ENCODE data around the gene C2.

The C2 gene

GRCh38 chr6:31968326-31968725 is 40.8 kb downstream of the C2 start (continued):
- TF ChIP-seq PATZ1 (CRISPR knock-in tag; IDR thresholded peaks at IDR 0.05; ENCODE audit: borderline replicate concordance) (no peak), POU6F1 (CRISPR knock-in tag; IDR thresholded peaks at IDR 0.05; ENCODE audit: borderline replicate concordance, low read depth) (no peak)

DNA sequence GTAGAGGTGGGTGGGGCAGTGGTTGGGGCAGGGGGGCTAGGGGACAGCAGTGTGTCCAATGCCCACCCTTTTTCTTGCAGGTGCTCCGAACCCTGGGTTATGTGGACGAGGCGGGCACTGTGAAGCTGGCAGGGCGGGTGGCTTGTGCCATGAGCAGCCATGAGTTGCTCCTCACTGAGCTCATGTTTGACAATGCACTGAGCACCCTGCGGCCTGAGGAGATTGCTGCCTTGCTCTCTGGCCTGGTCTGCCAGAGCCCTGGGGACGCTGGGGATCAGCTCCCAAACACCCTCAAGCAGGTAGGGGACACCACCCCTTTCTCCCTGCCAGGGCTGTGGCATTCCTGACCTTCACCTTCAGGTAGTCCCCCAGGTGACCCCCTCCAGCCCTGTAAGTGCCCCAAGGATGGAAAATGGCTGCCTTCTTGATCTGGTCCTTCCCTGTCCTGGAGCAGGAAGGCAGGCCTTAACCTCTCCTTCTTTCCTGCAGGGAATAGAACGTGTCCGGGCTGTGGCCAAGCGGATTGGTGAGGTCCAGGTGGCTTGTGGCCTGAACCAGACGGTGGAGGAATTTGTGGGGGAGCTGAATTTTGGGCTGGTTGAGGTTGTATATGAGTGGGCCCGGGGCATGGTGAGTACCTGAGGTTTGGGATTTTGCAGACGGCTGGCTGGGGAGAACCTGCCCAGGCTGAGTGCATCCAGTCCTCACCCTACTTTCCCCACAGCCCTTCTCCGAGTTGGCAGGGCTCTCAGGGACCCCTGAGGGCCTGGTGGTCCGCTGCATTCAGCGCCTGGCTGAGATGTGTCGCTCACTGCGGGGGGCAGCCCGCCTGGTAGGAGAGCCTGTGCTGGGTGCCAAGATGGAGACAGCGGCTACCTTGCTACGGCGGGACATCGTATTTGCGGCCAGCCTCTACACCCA is 41.5 kb downstream of the C2 start:
- no peak for ATAC-seq
- TF ChIP-seq ZNF70 (CRISPR knock-in tag; IDR thresholded peaks at IDR 0.05) (no peak), POU6F1 (CRISPR knock-in tag; IDR thresholded peaks at IDR 0.05; ENCODE audit: borderline replicate concordance, low read depth) (no peak), CSDC2 (CRISPR knock-in tag; IDR thresholded peaks at IDR 0.05) (no peak), ARNTL (CRISPR knock-in tag; IDR thresholded peaks at IDR 0.05; ENCODE audit: borderline replicate concordance, low read depth) (no peak), BACH2 (CRISPR knock-in tag; IDR thresholded peaks at IDR 0.05; ENCODE audit: borderline replicate concordance) (no peak), TCF4 (CRISPR knock-in tag; IDR thresholded peaks at IDR 0.05; ENCODE audit: borderline replicate concordance) (no peak), ZNF8 (CRISPR knock-in tag; IDR thresholded peaks at IDR 0.05) (no peak), PPARA (CRISPR knock-in tag; IDR thresholded peaks at IDR 0.05; ENCODE audit: borderline replicate concordance) (no peak)
- TF ChIP-seq, protein P1, sequence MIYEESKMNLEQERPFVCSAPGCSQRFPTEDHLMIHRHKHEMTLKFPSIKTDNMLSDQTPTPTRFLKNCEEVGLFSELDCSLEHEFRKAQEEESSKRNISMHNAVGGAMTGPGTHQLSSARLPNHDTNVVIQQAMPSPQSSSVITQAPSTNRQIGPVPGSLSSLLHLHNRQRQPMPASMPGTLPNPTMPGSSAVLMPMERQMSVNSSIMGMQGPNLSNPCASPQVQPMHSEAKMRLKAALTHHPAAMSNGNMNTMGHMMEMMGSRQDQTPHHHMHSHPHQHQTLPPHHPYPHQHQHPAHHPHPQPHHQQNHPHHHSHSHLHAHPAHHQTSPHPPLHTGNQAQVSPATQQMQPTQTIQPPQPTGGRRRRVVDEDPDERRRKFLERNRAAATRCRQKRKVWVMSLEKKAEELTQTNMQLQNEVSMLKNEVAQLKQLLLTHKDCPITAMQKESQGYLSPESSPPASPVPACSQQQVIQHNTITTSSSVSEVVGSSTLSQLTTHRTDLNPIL (CRISPR knock-in tag; IDR thresholded peaks at IDR 0.05; ENCODE audit: low read depth), result no peak

GRCh38 chr6:31969712-31970603 is 42.4 kb downstream of the C2 start:
- TF ChIP-seq ESRRG (CRISPR knock-in tag; IDR thresholded peaks at IDR 0.05) (no peak), TCF4 (CRISPR knock-in tag; IDR thresholded peaks at IDR 0.05; ENCODE audit: borderline replicate concordance) (no peak), CSRNP3 (CRISPR knock-in tag; IDR thresholded peaks at IDR 0.05) (no peak), ZFP3 (CRISPR knock-in tag; IDR thresholded peaks at IDR 0.05) (no peak), ZFP30 (CRISPR knock-in tag; IDR thresholded peaks at IDR 0.05) (no peak), SNAI2 (CRISPR knock-in tag; IDR thresholded peaks at IDR 0.05) (no peak), BACH2 (CRISPR knock-in tag; IDR thresholded peaks at IDR 0.05; ENCODE audit: borderline replicate concordance) (no peak), GLIS3 (CRISPR knock-in tag; IDR thresholded peaks at IDR 0.05) (no peak), POU6F1 (CRISPR knock-in tag; IDR thresholded peaks at IDR 0.05; ENCODE audit: borderline replicate concordance, low read depth) (no peak)
- no peak for ATAC-seq

Data from SK-N-SH treated with all-trans-retinoic acid at 6 μM for 48 hours (cell line).